PC-9 (cell line): ENCODE data around the gene GOLIM4.

Experiments
- CTCF ChIP-seq: fragments of 200-600 bp; sonication (generic); conservative IDR thresholded peaks from 2 replicates; pipeline ENCODE4 v1.6.1; 2017; ENCODE audit warnings: mixed run types, antibody characterized with exemption, mild to moderate bottlenecking, moderate library complexity
- EZH2 ChIP-seq: fragments of 200-600 bp; sonication (generic); IDR thresholded peaks from 2 replicates; pipeline ENCODE4 v1.8.0; 2017; ENCODE audit warnings: antibody characterized with exemption, low read depth

GRCh38 chr3:168048414-168049330, 47.1 kb downstream of the GOLIM4 start:
- TF ChIP-seq EZH2 (no peak), CTCF (no peak)
